Measurements from ENCODE around the gene KCMF1.
A peak's percentile ranks its signal among the peaks of the same experiment; 100 is the strongest.

KCMF1 gene

DNA sequence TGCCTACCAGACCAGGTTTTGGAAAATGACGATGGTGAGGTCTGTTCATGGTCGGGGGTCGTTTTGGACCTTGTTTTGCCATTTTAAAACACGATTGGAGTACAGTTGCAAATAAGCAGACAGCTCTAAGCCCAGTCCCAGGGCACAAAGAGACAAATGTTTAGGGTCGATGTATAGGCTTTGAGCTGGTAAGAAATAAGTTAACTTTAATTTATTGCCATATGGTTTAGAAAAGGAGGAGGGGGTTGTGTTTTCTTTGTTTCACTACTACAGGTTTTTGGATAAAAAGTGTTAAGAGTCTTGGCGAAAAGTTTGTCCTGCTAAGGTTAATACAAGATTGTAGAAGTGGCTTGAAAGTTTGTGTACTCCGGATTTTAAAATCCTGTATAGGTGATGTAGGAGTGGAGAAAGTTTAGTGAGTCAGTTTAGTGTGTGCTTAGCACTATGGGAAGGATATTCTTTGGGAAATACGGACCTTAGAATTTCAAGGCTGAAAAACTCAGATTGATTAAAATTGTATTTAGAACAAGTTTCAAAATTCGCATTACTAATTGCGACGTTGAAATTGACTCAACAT is 1.3 kb downstream of the KCMF1 start:
- Histone ChIP-seq H3K4me3 (ENCODE audit: low read length) (peak overlapping the region; percentile 89), H2AFZ (ENCODE audit: low read depth, low read length) (no peak overlapping the region), H3K27me3 (ENCODE audit: insufficient read depth, low read length) (no peaks in the 10 kb centered on the region), H3K4me1 (ENCODE audit: insufficient read depth, low read length) (peaks cover 21% of the 10 kb centered on the region), H3K36me3 (ENCODE audit: insufficient read depth, low read length) (peaks cover 4% of the 10 kb centered on the region), H3K9me3 (ENCODE audit: low read length) (no peaks in the 10 kb centered on the region)

DNA sequence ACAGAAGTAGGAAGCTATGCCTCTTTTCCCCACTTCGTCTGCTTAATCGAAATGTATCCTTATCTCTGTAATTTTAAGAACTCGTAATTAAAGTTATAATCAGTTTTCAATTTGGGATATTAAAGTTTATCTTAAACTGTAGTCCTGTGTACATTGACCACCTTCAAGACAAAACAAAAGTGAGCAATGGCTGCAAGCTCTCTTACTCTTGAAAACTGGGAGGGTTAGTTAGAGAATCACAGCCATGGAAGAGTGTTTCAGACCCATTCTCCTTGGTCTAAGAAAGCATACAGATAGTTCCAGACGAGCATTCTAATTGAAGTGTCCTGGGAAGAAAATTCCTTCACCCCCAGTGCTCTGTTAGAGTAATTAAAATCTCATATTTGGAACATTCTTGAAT is 2.0 kb downstream of the KCMF1 start:
- Histone ChIP-seq H3K4me1 (ENCODE audit: insufficient read depth, low read length) (peaks cover 21% of the 10 kb centered on the region), H3K9me3 (ENCODE audit: low read length) (no peaks in the 10 kb centered on the region), H3K4me3 (ENCODE audit: low read length) (peak overlapping the region; percentile 89), H2AFZ (ENCODE audit: low read depth, low read length) (no peak overlapping the region), H3K36me3 (ENCODE audit: insufficient read depth, low read length) (peaks cover 4% of the 10 kb centered on the region), H3K27me3 (ENCODE audit: insufficient read depth, low read length) (no peaks in the 10 kb centered on the region)

DNA sequence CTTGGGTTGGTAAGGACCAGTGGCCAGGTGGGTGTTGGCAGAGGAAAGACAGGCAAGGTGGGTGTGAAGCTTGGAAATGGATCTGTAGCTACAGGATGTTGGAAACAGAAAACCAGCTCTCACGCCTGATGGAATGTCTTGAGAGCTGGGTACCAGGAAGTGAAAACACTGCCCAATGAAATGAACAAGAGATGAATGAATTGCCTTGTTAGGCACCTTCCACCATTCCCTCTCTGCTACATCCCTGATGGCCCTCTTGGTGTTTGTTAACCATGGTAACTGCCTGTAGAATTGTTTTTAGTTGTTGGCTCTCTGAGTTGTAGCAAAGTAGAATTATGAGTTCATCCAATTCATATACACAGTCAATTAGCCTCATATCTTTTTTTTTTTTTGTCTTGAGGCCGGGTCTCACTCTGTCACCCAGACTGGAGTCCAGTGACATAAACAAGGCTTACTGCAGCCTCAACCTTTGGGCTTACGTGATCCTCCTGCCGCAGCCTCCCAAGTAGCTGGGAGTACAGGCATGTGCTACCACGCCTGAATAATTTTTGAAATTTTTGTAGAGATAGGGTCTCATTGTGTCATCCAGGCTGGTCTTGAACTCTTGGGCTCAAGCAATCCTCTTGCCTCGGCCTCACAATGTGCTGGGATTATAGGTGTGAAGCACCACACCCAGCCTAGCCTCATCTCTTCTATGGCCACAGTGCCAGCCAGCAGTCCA is 9.5 kb downstream of the KCMF1 start:
- no peak overlapping the region for H2AFZ ChIP-seq (ENCODE audit: low read depth, low read length)
- no peak overlapping the region for H3K4me3 ChIP-seq (ENCODE audit: low read length)
- H3K36me3 ChIP-seq (ENCODE audit: insufficient read depth, low read length) = peaks cover 4% of the 10 kb centered on the region
- no peaks in the 10 kb centered on the region for H3K9me3 ChIP-seq (ENCODE audit: low read length)
- H3K4me1 ChIP-seq (ENCODE audit: insufficient read depth, low read length) = no peaks in the 10 kb centered on the region
- no peaks in the 10 kb centered on the region for H3K27me3 ChIP-seq (ENCODE audit: insufficient read depth, low read length)

- Histone ChIP-seq H3K9me3 (ENCODE audit: low read length) (no peaks in the 10 kb centered on the region), H2AFZ (ENCODE audit: low read depth, low read length) (no peak overlapping the region), H3K4me1 (ENCODE audit: insufficient read depth, low read length) (peaks cover 5% of the 10 kb centered on the region), H3K27me3 (ENCODE audit: insufficient read depth, low read length) (no peaks in the 10 kb centered on the region), H3K36me3 (ENCODE audit: insufficient read depth, low read length) (no peaks in the 10 kb centered on the region), H3K4me3 (ENCODE audit: low read length) (no peak overlapping the region)
Measured at GRCh38 chr2:84986018-84986417, 15.1 kb downstream of the KCMF1 start.

- Histone ChIP-seq H3K9me3 (ENCODE audit: low read length) (no peaks in the 10 kb centered on the region), H3K4me3 (ENCODE audit: low read length) (no peak overlapping the region), H3K27me3 (ENCODE audit: insufficient read depth, low read length) (no peaks in the 10 kb centered on the region), H3K36me3 (ENCODE audit: insufficient read depth, low read length) (no peaks in the 10 kb centered on the region), H2AFZ (ENCODE audit: low read depth, low read length) (no peak overlapping the region), H3K4me1 (ENCODE audit: insufficient read depth, low read length) (peaks cover 5% of the 10 kb centered on the region)
Measured at GRCh38 chr2:84989422-84989821, 18.5 kb downstream of the KCMF1 start.

- no peak overlapping the region for H2AFZ ChIP-seq (ENCODE audit: low read depth, low read length)
- H3K36me3 ChIP-seq (ENCODE audit: insufficient read depth, low read length) = no peaks in the 10 kb centered on the region
- peaks cover 5% of the 10 kb centered on the region for H3K4me1 ChIP-seq (ENCODE audit: insufficient read depth, low read length)
- no peaks in the 10 kb centered on the region for H3K27me3 ChIP-seq (ENCODE audit: insufficient read depth, low read length)
- no peak overlapping the region for H3K4me3 ChIP-seq (ENCODE audit: low read length)
- H3K9me3 ChIP-seq (ENCODE audit: low read length) = no peaks in the 10 kb centered on the region
Measured at GRCh38 chr2:84989927-84990326, 19.0 kb downstream of the KCMF1 start.

- Histone ChIP-seq H3K27me3 (ENCODE audit: insufficient read depth, low read length) (no peaks in the 10 kb centered on the region), H3K4me1 (ENCODE audit: insufficient read depth, low read length) (peaks cover 8% of the 10 kb centered on the region), H3K36me3 (ENCODE audit: insufficient read depth, low read length) (no peaks in the 10 kb centered on the region), H2AFZ (ENCODE audit: low read depth, low read length) (no peak overlapping the region), H3K9me3 (ENCODE audit: low read length) (no peaks in the 10 kb centered on the region), H3K4me3 (ENCODE audit: low read length) (no peak overlapping the region)
Measured at GRCh38 chr2:84991404-84992160, 20.6 kb downstream of the KCMF1 start.

GRCh38 chr2:84995826-84996225 is 24.9 kb downstream of the KCMF1 start:
- no peaks in the 10 kb centered on the region for H3K27me3 ChIP-seq (ENCODE audit: insufficient read depth, low read length)
- H3K9me3 ChIP-seq (ENCODE audit: low read length) = no peaks in the 10 kb centered on the region
- no peak overlapping the region for H3K4me3 ChIP-seq (ENCODE audit: low read length)
- H2AFZ ChIP-seq (ENCODE audit: low read depth, low read length) = no peak overlapping the region
- no peaks in the 10 kb centered on the region for H3K36me3 ChIP-seq (ENCODE audit: insufficient read depth, low read length)
- peaks cover 3% of the 10 kb centered on the region for H3K4me1 ChIP-seq (ENCODE audit: insufficient read depth, low read length)

DNA sequence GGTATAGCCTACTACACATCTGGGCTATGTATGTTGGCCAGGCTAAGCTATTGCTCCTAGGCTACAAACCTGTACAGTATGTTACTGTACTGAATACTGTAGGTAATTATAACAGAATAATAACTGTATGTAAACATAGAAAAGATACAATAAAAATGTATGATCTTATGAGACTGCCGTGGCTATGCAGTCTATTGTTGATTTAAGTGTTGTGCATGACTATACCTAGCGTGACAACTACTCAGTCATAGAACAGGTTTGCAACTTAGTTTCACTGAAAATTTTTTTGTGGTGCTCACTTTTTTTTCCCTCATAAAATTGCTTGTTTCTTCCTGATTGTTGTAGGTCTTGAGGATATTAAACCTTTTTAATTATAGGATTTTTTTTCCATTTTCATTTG is 25.9 kb downstream of the KCMF1 start:
- no peaks in the 10 kb centered on the region for H3K36me3 ChIP-seq (ENCODE audit: insufficient read depth, low read length)

GRCh38 chr2:84999553-84999955 is 28.6 kb downstream of the KCMF1 start:
- no peak overlapping the region for H3K4me3 ChIP-seq (ENCODE audit: low read length)
- peaks cover 3% of the 10 kb centered on the region for H3K4me1 ChIP-seq (ENCODE audit: insufficient read depth, low read length)
- H3K36me3 ChIP-seq (ENCODE audit: insufficient read depth, low read length) = peaks cover 3% of the 10 kb centered on the region

More for the DNA sequence above, 25.9 kb downstream of the KCMF1 start:
- Histone ChIP-seq H3K4me3 (ENCODE audit: low read length) (no peak overlapping the region), H3K27me3 (ENCODE audit: insufficient read depth, low read length) (no peaks in the 10 kb centered on the region), H2AFZ (ENCODE audit: low read depth, low read length) (no peak overlapping the region), H3K9me3 (ENCODE audit: low read length) (no peaks in the 10 kb centered on the region), H3K4me1 (ENCODE audit: insufficient read depth, low read length) (peaks cover 3% of the 10 kb centered on the region)

DNA sequence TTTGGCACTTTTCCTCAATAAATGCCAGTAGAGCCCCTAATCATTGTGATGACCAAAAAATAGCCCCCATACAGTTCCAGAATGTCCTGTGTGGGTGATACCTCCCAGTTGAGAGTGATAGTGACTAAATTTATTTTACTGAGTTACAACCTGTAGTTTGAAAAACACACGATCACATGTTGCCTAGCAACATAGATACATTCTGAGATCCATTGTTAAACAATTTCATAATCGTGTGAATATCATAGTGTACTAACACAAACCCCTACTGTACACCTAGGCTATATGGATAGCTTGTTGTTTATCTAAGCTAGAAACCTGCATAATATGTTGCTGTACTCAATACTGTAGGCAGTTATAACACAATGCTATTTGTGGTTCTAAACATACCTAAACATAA is 30.6 kb downstream of the KCMF1 start:
- H3K27me3 ChIP-seq (ENCODE audit: insufficient read depth, low read length) = no peaks in the 10 kb centered on the region
- no peak overlapping the region for H2AFZ ChIP-seq (ENCODE audit: low read depth, low read length)
- no peaks in the 10 kb centered on the region for H3K4me1 ChIP-seq (ENCODE audit: insufficient read depth, low read length)
- H3K36me3 ChIP-seq (ENCODE audit: insufficient read depth, low read length) = peaks cover 3% of the 10 kb centered on the region
- no peak overlapping the region for H3K4me3 ChIP-seq (ENCODE audit: low read length)
- H3K9me3 ChIP-seq (ENCODE audit: low read length) = no peaks in the 10 kb centered on the region

More at GRCh38 chr2:84999553-84999955, 28.6 kb downstream of the KCMF1 start:
- Histone ChIP-seq H2AFZ (ENCODE audit: low read depth, low read length) (no peak overlapping the region), H3K27me3 (ENCODE audit: insufficient read depth, low read length) (no peaks in the 10 kb centered on the region), H3K9me3 (ENCODE audit: low read length) (no peaks in the 10 kb centered on the region)

- Histone ChIP-seq H3K4me1 (ENCODE audit: insufficient read depth, low read length) (no peaks in the 10 kb centered on the region), H2AFZ (ENCODE audit: low read depth, low read length) (no peak overlapping the region), H3K27me3 (ENCODE audit: insufficient read depth, low read length) (no peaks in the 10 kb centered on the region), H3K36me3 (ENCODE audit: insufficient read depth, low read length) (peaks cover 6% of the 10 kb centered on the region), H3K9me3 (ENCODE audit: low read length) (peaks cover 5% of the 10 kb centered on the region), H3K4me3 (ENCODE audit: low read length) (no peak overlapping the region)
Measured at GRCh38 chr2:85002534-85002933, 31.6 kb downstream of the KCMF1 start.

DNA sequence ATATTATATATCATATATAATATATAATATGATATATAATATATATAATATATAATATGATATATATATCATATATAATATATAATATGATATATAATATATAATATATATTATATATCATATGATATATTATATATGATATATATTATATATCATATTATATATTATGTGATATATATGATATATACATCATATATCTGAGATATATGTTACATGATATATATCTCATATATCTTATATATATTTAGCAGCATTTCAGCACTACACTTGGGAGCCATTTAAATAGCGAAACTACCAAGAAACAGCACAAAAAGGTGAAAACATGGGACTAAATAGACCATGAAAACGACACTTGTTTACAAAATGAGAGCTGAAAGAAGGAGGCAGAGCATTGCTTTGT is 37.3 kb downstream of the KCMF1 start:
- H3K27me3 ChIP-seq (ENCODE audit: insufficient read depth, low read length) = no peaks in the 10 kb centered on the region
- peaks cover 8% of the 10 kb centered on the region for H3K36me3 ChIP-seq (ENCODE audit: insufficient read depth, low read length)
- H2AFZ ChIP-seq (ENCODE audit: low read depth, low read length) = no peak overlapping the region
- H3K4me1 ChIP-seq (ENCODE audit: insufficient read depth, low read length) = no peaks in the 10 kb centered on the region
- H3K4me3 ChIP-seq (ENCODE audit: low read length) = no peak overlapping the region
- H3K9me3 ChIP-seq (ENCODE audit: low read length) = peaks cover 11% of the 10 kb centered on the region

Measured in neuron (in vitro differentiated cells).